ENCODE results near the gene HES5.
A peak's percentile ranks its signal among the peaks of the same experiment; 100 is the strongest.
"Not testable (repeated sequence)": the region's sequence is repeated elsewhere in the genome, so short reads cannot be mapped to it uniquely, and the experiment has no call there.

HES5 gene

GRCh38 chr1:2529784-2530512, at the start of gene HES5:
TSS of gene HES5 (minus strand) at chr1:2530263. CDS start at chr1:2530164, 99 bp downstream.
- no peak for DNase-seq

DNA sequence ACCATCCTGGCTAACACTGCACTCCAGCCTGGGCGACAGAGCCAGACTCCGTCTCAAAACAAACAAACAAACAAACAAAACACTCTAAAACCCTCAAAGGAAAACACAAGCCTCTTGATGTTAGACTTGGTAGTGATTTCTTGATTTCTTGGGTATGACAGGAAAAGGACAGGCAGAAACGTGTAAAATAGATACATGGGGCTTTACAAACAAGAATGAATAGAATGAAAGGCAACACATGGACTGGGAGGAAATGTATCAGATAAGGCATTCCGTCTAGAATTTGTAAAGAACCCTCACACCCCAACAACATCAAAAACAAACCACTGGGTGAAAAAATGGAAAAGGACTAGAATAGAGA, 48.7 kb upstream of the HES5 start:
- peak in 1 of 2 donors; percentile 56 for DNase-seq

DNA sequence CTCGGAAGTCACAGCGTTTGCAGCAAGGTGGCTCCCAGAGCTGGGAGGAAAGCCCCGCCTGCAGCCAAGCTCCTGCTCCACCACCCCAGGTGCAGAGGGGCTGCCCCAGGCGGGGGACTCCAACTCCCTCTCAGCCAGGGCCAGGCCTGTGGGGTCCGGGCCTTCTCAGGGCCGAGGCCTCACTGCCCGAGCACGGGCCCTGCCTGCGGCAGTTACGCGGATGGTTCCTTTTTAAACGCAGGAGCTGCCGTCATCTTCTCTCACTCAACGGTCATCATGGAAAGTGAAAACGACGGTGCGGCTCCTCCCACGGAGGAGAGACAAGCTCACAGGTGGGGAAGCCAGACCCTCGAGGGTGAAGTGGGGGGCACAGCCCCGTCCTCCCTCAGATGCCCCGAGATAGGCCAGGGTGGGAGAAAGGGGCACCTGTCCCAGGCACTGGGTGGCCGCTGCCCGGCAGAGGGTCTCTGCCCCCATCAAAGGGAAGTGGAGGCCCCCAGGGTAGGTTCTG, 47.6 kb upstream of the HES5 start:
- peak; percentile 51 to 75 for DNase-seq

DNA sequence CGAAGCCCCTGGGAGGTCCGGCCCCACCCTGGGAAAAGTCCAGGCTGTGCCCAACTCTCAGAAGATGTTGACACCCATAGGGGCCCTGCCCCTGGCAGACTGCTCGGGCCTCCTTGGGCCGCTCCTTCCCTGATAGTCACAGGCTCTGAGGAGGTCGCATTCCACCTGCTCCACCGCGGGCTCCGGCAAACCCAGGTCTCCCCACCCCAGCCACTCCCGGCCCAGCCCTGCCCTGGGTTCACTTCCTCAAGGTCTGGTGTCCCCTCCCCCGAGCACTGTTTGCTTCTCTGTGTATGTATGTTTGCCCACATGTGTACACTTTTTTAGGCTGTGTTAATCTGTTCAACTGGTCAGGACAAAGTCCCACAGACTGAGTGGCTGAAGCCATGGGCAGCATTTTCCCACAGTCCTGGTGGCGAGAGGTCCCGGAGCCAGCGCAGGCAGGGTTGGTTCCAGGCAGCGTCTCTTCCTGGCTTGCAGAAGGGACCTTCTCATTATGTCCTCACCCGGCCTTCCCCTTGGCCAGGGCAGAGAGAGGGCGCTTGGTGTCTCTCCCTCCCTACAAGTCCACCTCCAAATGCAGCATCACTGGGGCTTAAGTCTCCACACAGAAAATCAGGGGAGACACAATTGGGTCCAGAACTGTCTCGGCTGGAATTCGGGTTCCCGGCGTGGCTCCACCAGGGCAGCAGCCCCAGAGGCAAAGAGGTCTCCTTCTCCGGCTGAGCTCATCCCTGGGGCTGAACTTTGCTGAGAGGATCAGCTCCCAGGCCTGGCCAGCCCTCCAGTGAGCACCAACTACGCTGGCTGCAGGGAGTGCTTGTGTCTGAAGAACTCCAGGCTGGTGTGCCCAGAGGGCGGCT, 46.0 kb upstream of the HES5 start:
- no peak for DNase-seq

DNA sequence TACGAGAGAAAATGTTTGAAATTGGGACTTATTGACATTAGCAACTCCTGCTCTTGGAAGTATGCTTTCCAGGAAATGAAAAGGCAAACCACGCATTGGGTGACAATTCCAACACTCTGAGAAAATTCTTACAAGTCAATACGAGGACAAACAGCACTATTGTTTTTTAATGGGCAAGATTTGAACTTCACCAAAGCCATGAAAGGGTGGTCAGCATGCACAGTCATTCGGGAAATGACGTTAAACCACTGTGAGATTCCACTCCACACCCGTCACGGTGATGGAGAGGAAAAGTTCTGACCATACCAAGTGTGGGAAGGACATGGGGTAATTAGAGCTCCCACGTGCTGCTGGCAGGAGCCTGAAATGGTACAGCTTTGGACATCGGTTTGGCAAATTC, 44.3 kb upstream of the HES5 start:
- no peak for DNase-seq

DNA sequence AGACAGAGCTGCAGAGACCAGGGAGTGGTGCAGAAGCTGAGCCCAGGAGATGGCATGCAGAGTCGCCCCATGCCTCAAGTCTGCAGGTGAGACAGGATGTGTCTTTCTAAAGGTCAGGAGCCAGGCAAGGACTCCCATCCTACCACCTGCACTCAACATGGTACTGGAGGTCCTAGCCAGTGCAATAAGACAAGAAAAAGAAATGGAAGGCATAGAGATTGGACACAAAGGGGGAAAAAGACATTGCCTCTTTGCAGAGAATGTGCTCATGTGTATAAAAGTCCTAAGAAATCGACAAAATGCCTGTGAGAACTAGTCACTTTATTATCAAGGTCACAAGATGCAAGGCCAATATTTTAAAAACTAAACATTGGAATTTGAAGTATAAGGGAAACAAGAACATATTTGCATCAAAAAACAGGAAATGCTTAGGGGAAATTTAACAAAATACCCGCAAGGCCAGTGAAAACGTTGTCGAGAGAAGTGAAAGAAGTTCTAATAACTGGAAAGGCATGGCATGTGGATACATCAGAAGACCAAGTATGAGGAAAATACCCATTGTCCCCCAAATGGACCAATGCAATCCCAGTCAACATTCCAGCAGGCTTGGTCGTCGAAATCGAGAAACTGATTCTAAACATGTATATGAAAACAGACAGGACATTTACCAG, 43.3 kb upstream of the HES5 start:
- no peak for DNase-seq

DNA sequence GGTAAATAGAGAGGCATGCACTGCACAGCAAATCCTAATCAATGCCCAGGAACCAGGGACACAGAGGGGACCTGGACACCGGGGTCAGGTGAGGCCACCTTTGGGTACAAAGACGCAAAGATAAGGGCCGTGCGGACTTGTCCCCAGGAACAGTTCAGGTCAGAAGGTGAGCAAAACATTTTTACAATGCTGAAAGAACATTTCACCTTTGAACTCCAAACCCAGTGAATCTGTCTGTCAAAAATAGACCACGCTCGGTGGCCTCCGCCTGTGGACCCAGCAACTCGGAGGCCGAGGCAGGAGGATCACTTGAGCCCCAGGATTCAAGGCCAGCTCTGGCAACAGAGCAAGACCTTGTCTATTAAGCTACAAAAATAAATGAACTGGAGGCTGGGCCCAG, 41.3 kb upstream of the HES5 start:
- DNase-seq: no peak

- no peak for DNase-seq
Measured at GRCh38 chr1:2570332-2570731, 40.3 kb upstream of the HES5 start.

DNA sequence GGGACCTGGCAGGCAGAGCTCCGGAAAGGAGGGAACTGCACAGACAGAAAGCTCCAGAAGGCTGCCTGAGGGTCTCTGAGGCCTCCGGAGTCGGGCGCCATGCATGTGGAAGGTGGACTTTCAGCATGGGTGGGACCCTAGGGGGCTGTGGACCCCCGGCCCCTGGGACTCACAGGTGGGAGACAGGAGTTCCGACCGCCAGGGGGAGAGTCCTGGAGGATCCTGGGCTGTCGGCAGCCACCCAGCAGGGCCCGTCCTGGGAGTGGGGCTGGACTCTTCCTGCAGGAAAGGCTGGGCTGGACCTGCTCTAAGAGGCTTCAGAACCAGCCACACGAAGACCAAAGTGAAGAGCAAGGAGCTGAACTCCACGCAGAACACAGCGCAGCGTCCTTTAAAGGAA, 39.6 kb upstream of the HES5 start:
- not testable (repeated sequence) for DNase-seq

- DNase-seq: no peak
Measured at GRCh38 chr1:2569060-2569459, 39.0 kb upstream of the HES5 start.

DNA sequence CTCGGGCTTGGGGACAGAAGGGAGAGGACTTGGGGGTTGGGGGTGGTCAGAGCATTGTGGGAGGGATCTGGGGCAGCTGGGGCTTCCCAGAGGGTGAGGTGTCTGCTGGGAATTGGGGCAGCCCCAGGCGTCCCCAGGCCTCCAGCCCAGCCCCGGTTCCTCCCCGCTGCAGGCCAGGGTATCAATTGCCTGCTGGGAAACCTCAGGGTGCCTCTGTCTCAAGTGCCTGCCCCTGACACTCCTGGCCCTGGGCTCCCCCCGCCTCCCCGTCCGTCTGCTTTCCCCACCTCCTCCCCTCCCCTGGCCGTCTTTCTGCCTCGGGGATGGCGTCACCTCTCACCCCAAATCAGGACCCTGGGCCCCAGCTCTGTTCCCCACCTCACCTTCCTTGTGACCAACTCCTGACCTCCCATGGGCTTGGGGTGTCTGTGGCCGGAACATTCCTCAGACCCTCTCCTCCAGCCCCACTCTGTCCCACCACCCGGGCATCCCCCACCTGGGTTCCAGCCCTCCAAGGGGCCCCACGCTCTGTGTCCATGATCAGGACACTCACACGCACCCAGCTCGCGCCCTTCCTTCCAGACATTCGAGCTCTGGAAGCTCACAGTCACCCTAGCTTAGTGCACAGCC, 38.2 kb upstream of the HES5 start:
- not testable (repeated sequence) for DNase-seq

- no peak for DNase-seq
Measured at GRCh38 chr1:2567083-2567679, 37.1 kb upstream of the HES5 start.

DNA sequence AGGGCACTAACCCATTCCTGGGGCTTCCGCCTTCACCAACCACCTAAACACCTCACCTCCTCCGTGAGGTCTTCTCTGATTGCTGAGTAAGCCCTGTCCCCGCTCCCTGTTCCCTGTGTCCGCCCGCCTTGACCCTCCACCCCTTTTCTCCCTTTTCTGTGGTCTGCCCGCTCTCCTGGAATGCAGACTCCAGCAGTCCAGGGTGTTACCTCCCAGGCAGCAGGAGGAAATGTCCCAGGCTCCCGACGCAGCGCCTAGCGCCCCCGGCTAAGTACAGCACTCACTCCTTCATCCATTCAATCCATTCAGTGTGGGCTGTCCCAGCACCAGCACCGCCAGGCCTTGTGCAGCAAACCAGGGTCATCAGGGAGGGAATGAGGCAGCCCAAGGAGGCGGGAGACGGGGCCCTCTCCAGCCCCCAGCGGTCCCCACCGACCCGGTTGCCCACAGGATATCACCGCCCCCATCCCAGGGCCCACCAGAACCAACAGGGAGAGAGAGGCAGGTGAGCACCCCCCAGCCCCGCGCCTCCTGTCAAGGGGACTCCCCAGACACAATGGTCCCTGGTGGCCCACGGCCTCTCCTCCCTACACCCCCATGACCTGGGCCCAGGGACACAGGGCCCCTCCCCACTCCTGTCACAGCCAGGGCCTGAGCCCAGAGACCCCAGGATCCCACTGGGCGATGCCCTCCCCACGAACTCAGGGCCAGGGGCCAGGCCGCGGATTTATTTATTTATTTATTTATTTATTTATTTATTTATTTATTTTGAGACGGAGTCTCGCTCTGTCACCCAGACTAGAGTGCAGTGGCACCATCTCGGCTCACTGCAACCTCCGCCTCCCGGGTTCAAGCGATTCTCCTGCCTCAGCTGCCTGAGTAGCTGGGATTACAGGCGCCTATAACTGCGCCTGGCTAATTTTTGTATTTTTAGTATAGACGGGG, 36.3 kb upstream of the HES5 start:
- no peak for DNase-seq

- DNase-seq: no peak
Measured at GRCh38 chr1:2564815-2565374, 34.8 kb upstream of the HES5 start.

GRCh38 chr1:2564006-2564814, 34.1 kb upstream of the HES5 start:
- DNase-seq: no peak

DNA sequence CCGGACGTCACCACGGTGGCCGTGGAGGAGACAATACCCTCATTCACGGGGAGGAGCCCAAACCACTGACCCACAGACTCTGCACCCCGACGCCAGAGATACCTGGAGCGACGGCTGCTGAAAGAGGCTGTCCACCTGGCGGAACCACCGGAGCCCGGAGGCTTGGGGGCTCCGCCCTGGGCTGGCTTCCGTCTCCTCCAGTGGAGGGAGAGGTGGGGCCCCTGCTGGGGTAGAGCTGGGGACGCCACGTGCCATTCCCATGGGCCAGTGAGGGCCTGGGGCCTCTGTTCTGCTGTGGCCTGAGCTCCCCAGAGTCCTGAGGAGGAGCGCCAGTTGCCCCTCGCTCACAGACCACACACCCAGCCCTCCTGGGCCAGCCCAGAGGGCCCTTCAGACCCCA, 33.1 kb upstream of the HES5 start:
- DNase-seq: no peak

DNA sequence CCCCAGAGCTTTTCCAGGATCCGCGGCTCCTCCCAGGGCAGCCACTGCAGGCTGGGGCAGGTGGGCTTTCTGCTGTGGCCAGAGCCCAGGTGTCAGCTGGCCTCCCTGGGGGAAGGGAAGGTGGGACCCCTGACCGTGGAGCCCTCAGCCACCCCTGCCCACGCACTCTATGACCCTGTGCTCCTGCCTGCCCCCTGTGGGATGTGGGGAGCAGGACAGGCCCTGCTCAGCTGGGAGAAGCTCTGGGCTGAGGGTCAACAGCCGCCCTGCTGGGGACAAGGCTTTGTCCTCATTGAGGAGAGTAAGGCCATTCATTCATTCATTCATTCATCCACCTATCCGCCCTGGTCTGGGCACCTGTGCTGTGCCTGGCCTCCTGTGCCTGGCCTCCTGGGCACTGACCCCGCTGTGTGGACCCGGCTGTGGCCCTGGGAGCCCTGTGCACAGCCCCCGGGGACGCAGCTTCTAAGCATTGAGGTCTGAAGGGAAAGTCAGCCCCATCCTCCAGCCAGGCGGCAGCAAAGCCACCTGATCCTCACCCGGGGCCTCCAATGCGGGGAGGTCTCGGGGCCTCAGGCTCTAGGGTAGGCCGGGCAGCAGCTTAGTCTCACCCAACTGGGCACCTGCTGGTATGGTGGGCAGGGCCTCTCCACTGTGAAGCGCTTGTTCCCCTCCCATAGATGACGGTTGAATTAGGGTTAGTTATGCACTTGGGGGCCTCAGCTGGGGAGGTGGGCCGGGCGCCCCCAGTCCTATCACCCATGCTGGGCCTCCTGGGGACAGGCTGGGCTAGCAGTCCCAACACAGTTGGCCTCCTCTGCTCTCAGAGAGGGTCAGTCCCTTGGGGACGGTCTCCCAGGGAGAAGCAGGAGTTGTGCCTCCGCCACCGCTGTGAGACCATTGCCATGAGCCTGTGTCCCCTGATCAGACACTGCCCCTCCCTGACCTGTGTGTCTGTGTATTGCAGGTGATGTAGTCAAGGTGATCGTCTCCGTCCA, 32.1 kb upstream of the HES5 start:
- DNase-seq: peak in 1 of 2 donors; percentile 33

- no peak for DNase-seq
Measured at GRCh38 chr1:2561446-2561845, 31.4 kb upstream of the HES5 start.
